ENCODE data around the gene STRA6.

- TF ChIP-seq, protein P1, sequence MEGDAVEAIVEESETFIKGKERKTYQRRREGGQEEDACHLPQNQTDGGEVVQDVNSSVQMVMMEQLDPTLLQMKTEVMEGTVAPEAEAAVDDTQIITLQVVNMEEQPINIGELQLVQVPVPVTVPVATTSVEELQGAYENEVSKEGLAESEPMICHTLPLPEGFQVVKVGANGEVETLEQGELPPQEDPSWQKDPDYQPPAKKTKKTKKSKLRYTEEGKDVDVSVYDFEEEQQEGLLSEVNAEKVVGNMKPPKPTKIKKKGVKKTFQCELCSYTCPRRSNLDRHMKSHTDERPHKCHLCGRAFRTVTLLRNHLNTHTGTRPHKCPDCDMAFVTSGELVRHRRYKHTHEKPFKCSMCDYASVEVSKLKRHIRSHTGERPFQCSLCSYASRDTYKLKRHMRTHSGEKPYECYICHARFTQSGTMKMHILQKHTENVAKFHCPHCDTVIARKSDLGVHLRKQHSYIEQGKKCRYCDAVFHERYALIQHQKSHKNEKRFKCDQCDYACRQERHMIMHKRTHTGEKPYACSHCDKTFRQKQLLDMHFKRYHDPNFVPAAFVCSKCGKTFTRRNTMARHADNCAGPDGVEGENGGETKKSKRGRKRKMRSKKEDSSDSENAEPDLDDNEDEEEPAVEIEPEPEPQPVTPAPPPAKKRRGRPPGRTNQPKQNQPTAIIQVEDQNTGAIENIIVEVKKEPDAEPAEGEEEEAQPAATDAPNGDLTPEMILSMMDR (conservative IDR thresholded peaks at IDR 0.05 in 1 of 2, IDR thresholded peaks at IDR 0.05 in 1 of 2; ENCODE audit: extremely low read depth in 1 of 2, insufficient read depth in 1 of 2, low read depth in 1 of 2, low read length in 2 of 2), result no peak
- TF ChIP-seq EZH2 (IDR thresholded peaks at IDR 0.05; ENCODE audit: borderline replicate concordance, low read length), result no peak
These were observed 32.3 kb downstream of the STRA6 start for GRCh38 chr15:74170071-74170844.
